NT2/D1 (cell line): ENCODE results near the gene ST8SIA6.

Source experiments
- SUZ12 ChIP-seq: IDR thresholded peaks from 2 replicates; pipeline ENCODE4 v1.6.1; 2011; ENCODE audit not compliant: insufficient read length, insufficient read depth; ENCODE audit errors: extremely low read depth
- YY1 ChIP-seq: IDR thresholded peaks from 2 replicates; pipeline ENCODE4 v1.6.1; 2011; ENCODE audit not compliant: insufficient read length, insufficient read depth
- ZNF274 ChIP-seq: IDR thresholded peaks from 2 replicates; pipeline ENCODE4 v1.6.1; 2011; ENCODE audit warnings: mild to moderate bottlenecking, low read depth, low read length

DNA sequence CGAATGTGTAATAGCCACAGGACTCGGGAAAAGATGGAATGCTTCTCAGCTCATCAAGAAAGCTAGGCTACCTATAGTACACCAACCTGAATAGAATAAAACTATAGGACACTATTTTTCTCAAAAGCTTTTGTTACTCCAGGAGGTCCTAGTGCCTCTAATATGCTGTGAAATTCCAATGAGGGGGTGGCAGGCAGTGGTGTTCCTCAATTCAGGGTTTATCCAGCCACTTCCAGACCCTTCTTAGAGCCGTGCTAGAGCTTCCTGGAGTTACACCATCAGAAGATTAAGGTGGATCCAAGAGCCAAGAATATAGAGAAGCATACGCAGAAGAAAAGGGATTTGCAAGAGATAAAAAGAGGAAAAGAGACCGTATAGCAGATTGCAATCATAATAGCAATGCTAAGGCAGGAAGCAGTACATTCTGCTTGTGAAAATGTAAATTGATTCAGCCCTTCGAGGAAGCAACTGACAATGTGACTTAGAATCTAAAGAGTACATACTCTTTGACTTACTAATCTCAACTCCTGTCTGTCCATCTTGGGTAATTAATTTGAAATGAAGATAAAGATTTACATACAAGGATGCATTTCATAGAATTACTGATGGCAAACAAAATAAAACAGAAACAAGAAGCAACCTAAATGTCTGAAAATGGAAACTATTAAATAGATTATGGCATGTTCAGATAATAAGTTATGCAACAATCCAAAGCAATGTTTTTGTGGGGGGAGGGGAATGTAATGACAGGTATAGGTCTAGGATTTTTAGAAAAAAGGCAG, 2.1 kb downstream of the ST8SIA6 start:
- TF ChIP-seq YY1 (no peak), ZNF274 (no peak), SUZ12 (no peak)
